GM21526 (cell line): Measurements from ENCODE around the gene COX6B1.
"Not testable (repeated sequence)": the region's sequence is repeated elsewhere in the genome, so short reads cannot be mapped to it uniquely, and the experiment has no call there.

Experiments
- ATAC-seq: cut with Tn5 transposase; IDR thresholded peaks from one replicate; pipeline ENCODE4 v1.9.1; 2021; ENCODE audit warnings: moderate library complexity; ENCODE audit not compliant: unreplicated experiment, low FRiP score

Gene COX6B1

DNA sequence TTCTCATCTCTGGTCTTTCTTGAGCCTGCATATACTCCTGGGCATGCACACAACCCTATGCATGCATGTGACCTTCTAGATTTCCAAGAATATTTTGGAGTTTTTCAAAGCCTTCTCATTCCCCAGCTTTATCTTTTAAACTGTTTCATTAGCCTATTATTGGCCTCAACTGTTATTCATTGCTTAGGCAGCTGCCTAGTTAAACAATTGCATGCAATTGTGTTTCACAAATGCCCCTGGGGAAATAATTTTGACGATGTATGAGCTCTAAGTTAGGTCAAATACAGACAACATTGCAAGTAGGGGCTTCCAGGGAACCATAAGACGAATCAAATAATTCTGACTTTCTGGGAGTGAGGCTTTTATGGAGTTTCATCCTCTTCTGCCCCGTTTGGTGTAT is 15.9 kb downstream of the COX6B1 start:
- no peak for ATAC-seq

DNA sequence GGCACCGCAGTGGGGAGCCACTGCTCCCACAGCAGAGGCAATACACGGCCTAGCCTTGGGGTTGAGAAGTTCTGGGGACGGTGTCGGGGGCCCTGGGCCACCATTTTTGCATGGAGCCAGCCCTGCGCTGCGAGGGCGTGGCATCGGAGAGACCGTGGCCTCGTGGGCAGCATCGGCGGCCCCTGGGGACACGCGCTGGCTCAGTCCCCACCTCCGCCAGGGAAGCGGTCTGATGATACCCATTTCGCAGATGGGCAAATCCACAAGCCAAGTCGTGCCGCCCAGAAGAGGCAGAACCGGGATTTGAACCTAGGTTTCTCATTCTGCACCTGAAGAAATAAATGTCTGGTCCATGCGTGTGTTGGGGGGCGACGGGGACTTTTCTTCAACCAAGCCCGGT is 17.0 kb downstream of the COX6B1 start:
- ATAC-seq, result no peak

- no peak for ATAC-seq
Measured at GRCh38 chr19:35665604-35666003, 17.5 kb downstream of the COX6B1 start.

DNA sequence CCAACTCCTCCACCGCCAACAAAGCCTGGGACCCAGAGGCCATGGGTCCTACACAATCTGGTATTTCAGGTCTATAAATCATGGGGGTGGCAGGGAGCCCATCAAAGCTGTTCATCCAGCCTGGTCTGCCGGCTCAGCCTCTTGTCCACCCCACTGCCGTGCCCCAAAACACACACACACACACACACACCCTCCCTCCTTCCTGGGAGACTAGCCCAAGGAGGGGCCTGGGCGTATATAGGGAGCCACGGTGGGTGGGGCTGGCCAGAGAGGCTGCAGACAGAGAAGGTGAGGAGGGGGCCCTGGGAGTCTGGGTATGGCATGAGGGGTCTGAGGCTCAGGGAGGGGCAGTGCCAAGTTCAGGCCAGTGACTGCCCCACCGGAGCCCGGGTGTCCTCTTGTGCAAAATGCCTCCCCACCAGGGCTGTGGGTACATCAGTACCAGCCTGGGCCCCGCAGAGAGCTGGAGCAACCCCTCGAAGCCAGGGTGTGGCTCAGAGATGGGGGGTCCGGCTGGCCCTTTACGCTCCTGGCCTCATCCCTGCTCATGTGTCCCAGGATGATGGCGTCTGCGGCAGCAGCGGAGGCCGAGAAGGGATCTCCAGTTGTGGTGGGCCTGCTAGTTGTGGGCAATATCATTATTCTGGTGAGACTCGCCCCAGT is 18.3 kb downstream of the COX6B1 start, which contains the start of gene UPK1A:
TSS of gene UPK1A (plus strand) at position 267 of the 663 bp plus-strand sequence. CDS start at position 563, 296 bp downstream.
- ATAC-seq, result no peak

- no peak for ATAC-seq
Measured at GRCh38 chr19:35669566-35669965, 21.4 kb downstream of the COX6B1 start.

GRCh38 chr19:35669974-35670373 is 21.9 kb downstream of the COX6B1 start:
- ATAC-seq, result no peak

GRCh38 chr19:35670686-35671085 is 22.6 kb downstream of the COX6B1 start:
- ATAC-seq, result no peak

- no peak for ATAC-seq
Measured at GRCh38 chr19:35671818-35672217, 23.7 kb downstream of the COX6B1 start.

- no peak for ATAC-seq
Measured at GRCh38 chr19:35673121-35673804, 25.1 kb downstream of the COX6B1 start.

GRCh38 chr19:35675589-35676140 is 27.5 kb downstream of the COX6B1 start:
- no peak for ATAC-seq

- no peak for ATAC-seq
Measured at GRCh38 chr19:35689836-35690235, 41.7 kb downstream of the COX6B1 start.

- not testable (repeated sequence) for ATAC-seq
Measured at GRCh38 chr19:35691106-35691505, 43.0 kb downstream of the COX6B1 start.

DNA sequence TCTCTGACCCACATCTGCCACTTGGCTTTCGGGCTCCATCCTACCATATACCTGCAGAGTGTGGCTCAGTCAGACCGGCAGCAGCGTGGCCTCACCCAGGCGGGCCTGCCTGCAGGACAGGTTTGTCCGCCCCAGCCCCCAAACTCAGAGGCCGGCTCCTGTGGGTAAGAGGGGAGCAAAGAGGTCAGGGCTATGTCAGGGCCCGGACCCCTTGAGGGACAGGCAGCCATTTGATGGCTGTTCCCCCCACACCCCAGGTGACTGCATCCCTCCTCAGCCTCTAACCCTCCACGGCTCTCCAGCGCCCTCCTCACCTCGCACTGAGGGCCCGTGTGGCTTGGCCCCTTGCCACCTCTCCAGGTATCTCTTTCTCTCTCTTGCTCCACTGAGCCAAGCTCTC is 43.9 kb downstream of the COX6B1 start:
- no peak for ATAC-seq

- no peak for ATAC-seq
Measured at GRCh38 chr19:35693422-35693821, 45.3 kb downstream of the COX6B1 start.

DNA sequence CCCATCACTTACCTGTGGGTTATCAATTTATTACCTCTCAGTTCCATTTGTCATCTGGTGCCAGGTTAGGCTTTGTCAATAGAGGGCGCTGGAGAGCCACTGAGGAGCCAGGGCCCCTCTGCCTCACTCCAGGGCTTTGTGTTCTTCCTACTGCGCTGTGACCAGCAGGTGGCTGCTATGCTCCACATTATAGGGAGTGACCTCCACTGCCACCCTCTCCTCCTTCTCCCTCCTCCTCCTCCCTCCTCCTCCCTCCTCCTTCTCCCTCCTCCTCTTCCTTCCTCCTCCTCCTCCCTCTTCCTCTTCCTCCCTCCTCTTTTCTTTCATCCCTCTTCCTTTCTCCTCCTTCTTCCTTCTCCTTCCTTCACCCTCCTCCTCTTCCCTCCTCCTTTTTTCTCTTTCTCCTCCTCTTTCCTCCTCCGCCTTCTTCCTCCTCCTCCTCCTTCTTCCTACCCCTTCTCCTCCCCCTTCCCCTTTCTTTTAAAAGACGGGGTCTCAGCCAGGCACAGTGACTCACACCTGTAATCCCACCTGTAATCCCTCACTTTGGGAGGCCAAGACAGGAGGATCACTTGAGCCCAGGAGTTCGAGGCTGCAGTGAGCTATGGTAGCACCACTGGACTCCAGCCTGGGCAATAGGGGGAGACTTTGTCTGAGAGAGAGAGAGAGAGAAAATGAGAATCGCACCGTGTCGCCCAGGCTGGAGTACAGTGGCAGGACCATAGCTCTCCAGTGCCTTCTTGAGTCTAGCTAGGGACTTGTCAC is 45.9 kb downstream of the COX6B1 start:
- peak; percentile 70 for ATAC-seq

- no peak for ATAC-seq
Measured at GRCh38 chr19:35695895-35696422, 47.8 kb downstream of the COX6B1 start.

- ATAC-seq, result no peak
Measured at GRCh38 chr19:35696835-35697234, 48.7 kb downstream of the COX6B1 start.

- peak; percentile 91 for ATAC-seq
Measured at GRCh38 chr19:35702223-35703012, 54.3 kb downstream of the COX6B1 start.

- no peak for ATAC-seq
Measured at GRCh38 chr19:35703343-35703742, 55.2 kb downstream of the COX6B1 start.

DNA sequence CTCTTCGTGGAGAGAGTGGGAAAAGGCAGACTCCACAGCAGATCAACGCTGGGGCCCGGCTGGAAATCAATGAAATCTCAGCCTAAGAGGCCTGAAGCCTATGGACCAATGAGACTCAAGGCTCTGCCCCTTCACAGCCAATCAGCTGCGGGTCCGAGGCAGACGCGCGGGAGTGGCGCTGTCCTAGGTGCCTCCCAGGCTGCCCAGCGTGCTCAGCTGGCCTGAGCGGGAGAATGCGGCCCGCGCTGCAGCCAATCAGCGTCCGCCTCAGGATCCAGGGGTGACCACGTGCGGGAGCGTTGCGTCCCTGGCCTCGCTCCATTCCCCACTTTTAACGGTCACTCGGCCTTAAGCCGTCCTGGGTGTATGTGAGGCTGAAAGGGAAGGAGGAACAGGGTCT is 56.1 kb downstream of the COX6B1 start, which contains the start of gene ZBTB32:
TSS of gene ZBTB32 (plus strand) at position 341 of the 400 bp plus-strand sequence. CDS start 10,069 bp downstream, outside the sequence.
- no peak for ATAC-seq
